Adrenal gland (tissue), 5 donors: ENCODE measurements around the gene PLXNA4.

ENCODE experiments used
- CTCF ChIP-seq, 6 experiments: fragments of 450-650 bp in 4 of 6; fragments of 200-600 bp in 2 of 6; sonication (generic) in 1 of 6; IDR thresholded peaks; 1 replicate in 5 of 6; 2 replicates in 1 of 6; pipeline versions ENCODE4 v1.5.1 to v1.8.0; 2016 to 2021; ENCODE audit warnings: antibody characterized with exemption in 6 of 6, mild to moderate bottlenecking in 2 of 6, moderate library complexity in 1 of 6
- POLR2A ChIP-seq, 2 donors: fragments of 450-650 bp; IDR thresholded peaks; one replicate each; pipeline ENCODE4 v1.6.1; 2017; ENCODE audit warnings: antibody characterized with exemption in 2 of 2, mild to moderate bottlenecking in 2 of 2, moderate library complexity in 1 of 2
- donor health status: DM: no; HTN: no; CAD: no.

DNA sequence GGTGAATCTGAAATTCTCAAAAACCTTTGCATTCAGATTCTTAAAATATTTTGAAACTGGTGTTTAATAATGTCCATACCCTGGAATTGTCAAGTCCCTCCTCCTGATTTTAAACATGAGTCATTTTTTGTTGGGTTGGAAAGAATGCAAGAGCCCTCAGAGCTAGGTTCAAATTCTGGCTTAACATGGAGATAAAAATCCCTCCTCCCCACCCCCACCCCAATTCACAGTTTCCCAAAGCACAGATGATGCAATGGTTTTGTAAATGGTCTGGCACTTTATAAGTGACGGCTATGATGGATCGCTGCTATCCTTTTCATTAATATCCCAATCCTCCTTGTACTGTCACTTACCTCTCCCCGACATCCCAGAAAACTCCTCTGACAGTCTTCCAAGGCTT is 332.8 kb downstream of the PLXNA4 start:
- no peak for TF ChIP-seq POLR2A (IDR thresholded peaks at IDR 0.05)
- no peak for TF ChIP-seq CTCF (IDR thresholded peaks at IDR 0.05)
